HepG2 (cell line): ENCODE results near the gene PHRF1. TPM values are rescaled to one million over a fixed set of nuclear protein-coding genes. Genes with fewer than 3 reads are reported as not detected.
A peak's percentile ranks its signal among the peaks of the same experiment; 100 is the strongest.

Experiments
- AHR ChIP-seq: IDR thresholded peaks from 2 replicates; pipeline ENCODE4 v1.6.1; 2018; ENCODE audit warnings: missing genetic modification reagents, missing compliant biosample characterization
- ARNTL ChIP-seq: sonication (generic); formaldehyde crosslinking; IDR thresholded peaks from 2 replicates; pipeline ENCODE4 v1.4.0; 2020; ENCODE audit warnings: mild to moderate bottlenecking, missing genetic modification reagents
- ATRX ChIP-seq: sonication (generic); formaldehyde crosslinking; IDR thresholded peaks from 2 replicates; pipeline ENCODE4 v1.4.0; 2020; ENCODE audit warnings: missing genetic modification reagents, borderline replicate concordance
- CAMTA2 ChIP-seq: sonication (generic); formaldehyde crosslinking; IDR thresholded peaks from 2 replicates; pipeline ENCODE4 v1.4.0; 2020; ENCODE audit warnings: mild to moderate bottlenecking, missing genetic modification reagents, borderline replicate concordance
- CHCHD3 ChIP-seq: sonication (generic); formaldehyde crosslinking; IDR thresholded peaks from 2 replicates; pipeline ENCODE4 v1.8.0; 2022; ENCODE audit warnings: mild to moderate bottlenecking, missing genetic modification reagents, moderate library complexity
- ELF1 ChIP-seq: sonication (generic); formaldehyde crosslinking; IDR thresholded peaks from 2 replicates; pipeline ENCODE4 v1.4.0; 2020; ENCODE audit warnings: missing genetic modification reagents
- FOXK1 ChIP-seq: sonication (generic); formaldehyde crosslinking; IDR thresholded peaks from 2 replicates; pipeline ENCODE4 v1.4.0; 2020; ENCODE audit warnings: low read depth, missing genetic modification reagents, borderline replicate concordance
- GATAD2A ChIP-seq: IDR thresholded peaks from 2 replicates; pipeline ENCODE4 v1.6.1; 2016
- HES4 ChIP-seq: sonication (generic); formaldehyde crosslinking; IDR thresholded peaks from 2 replicates; pipeline ENCODE4 v1.9.0; 2021; ENCODE audit warnings: mild to moderate bottlenecking, missing genetic modification reagents, borderline replicate concordance
- HMG20B ChIP-seq: conservative IDR thresholded peaks from 2 replicates; pipeline ENCODE4 v1.6.1; 2016; ENCODE audit warnings: missing genetic modification reagents, missing compliant biosample characterization
- HNF1B ChIP-seq: sonication (generic); formaldehyde crosslinking; IDR thresholded peaks from 2 replicates; pipeline ENCODE4 v1.5.1; 2020; ENCODE audit warnings: mild to moderate bottlenecking, moderate library complexity, missing genetic modification reagents
- HNF4G ChIP-seq, 2 experiments: sonication (generic) in 1 of 2; formaldehyde crosslinking in 1 of 2; IDR thresholded peaks; 2 replicates each; pipeline versions ENCODE4 v1.4.0 to v1.6.1; 2011 to 2020; ENCODE audit warnings: borderline replicate concordance in 2 of 2, low read depth in 2 of 2, mild to moderate bottlenecking in 2 of 2, low read length in 1 of 2, missing genetic modification reagents in 1 of 2, moderate library complexity in 1 of 2
- HOXD1 ChIP-seq: sonication (generic); formaldehyde crosslinking; IDR thresholded peaks from 2 replicates; pipeline ENCODE4 v1.5.0; 2020; ENCODE audit warnings: missing genetic modification reagents
- POLR2AphosphoS2 ChIP-seq: IDR thresholded peaks from 2 replicates; pipeline ENCODE4 v1.6.1; 2011; ENCODE audit warnings: low read depth, low read length, improper control_type of control experiment
- PTBP1 ChIP-seq: fragments of 200-400 bp; formaldehyde crosslinking; IDR thresholded peaks from 2 replicates; pipeline ENCODE4 v1.6.1; 2018; ENCODE audit warnings: low read length, low read depth; ENCODE audit not compliant: poor library complexity, severe bottlenecking
- RNF2 ChIP-seq: fragments of 450-650 bp; conservative IDR thresholded peaks from 2 replicates; pipeline ENCODE4 v1.6.1; 2016; ENCODE audit warnings: low read depth
- RXRB ChIP-seq: IDR thresholded peaks from 2 replicates; pipeline ENCODE4 v1.6.1; 2016; ENCODE audit warnings: borderline replicate concordance, missing genetic modification reagents, missing compliant biosample characterization
- SOX5 ChIP-seq: IDR thresholded peaks from 2 replicates; pipeline ENCODE4 v1.6.1; 2016; ENCODE audit warnings: borderline replicate concordance
- SP140L ChIP-seq: sonication (generic); formaldehyde crosslinking; IDR thresholded peaks from 2 replicates; pipeline ENCODE4 v1.4.0; 2020; ENCODE audit warnings: missing genetic modification reagents, borderline replicate concordance
- SRSF9 ChIP-seq: fragments of 200-400 bp; formaldehyde crosslinking; IDR thresholded peaks from 2 replicates; pipeline ENCODE4 v1.6.1; 2018; ENCODE audit warnings: borderline replicate concordance, mild to moderate bottlenecking, low read depth, low read length; ENCODE audit not compliant: insufficient read depth, poor library complexity, severe bottlenecking
- TBP ChIP-seq: sonication (generic); formaldehyde crosslinking; IDR thresholded peaks from 2 replicates; pipeline ENCODE4 v1.5.0; 2020; ENCODE audit warnings: missing genetic modification reagents
- TOE1 ChIP-seq: sonication (generic); formaldehyde crosslinking; IDR thresholded peaks from 2 replicates; pipeline ENCODE4 v1.4.0; 2020; ENCODE audit warnings: mild to moderate bottlenecking, missing genetic modification reagents
- XRCC5 ChIP-seq: fragments of 200-400 bp; formaldehyde crosslinking; optimal IDR thresholded peaks from 2 replicates; pipeline ENCODE3; 2017; ENCODE audit warnings: mild to moderate bottlenecking, low read length
- ZBTB1 ChIP-seq: sonication (generic); formaldehyde crosslinking; IDR thresholded peaks from 2 replicates; pipeline ENCODE4 v1.4.0; 2020; ENCODE audit warnings: missing genetic modification reagents, borderline replicate concordance
- ZNF136 ChIP-seq: sonication (generic); formaldehyde crosslinking; IDR thresholded peaks from 2 replicates; pipeline ENCODE4 v1.8.1; 2022; ENCODE audit warnings: low read depth, mild to moderate bottlenecking, moderate library complexity, missing genetic modification reagents
- ZNF232 ChIP-seq: sonication (generic); formaldehyde crosslinking; IDR thresholded peaks from 2 replicates; pipeline ENCODE4 v1.4.0; 2020; ENCODE audit warnings: missing genetic modification reagents, borderline replicate concordance
- ZNF44 ChIP-seq: sonication (generic); formaldehyde crosslinking; IDR thresholded peaks from 2 replicates; pipeline ENCODE4 v1.5.1; 2020; ENCODE audit warnings: mild to moderate bottlenecking, missing genetic modification reagents
- ZNF660 ChIP-seq: sonication (generic); formaldehyde crosslinking; IDR thresholded peaks from 2 replicates; pipeline ENCODE4 v1.5.1; 2020; ENCODE audit warnings: mild to moderate bottlenecking, low read depth, missing genetic modification reagents, borderline replicate concordance
- ZNF703 ChIP-seq: sonication (generic); formaldehyde crosslinking; IDR thresholded peaks from 2 replicates; pipeline ENCODE4 v1.5.1; 2020; ENCODE audit warnings: missing genetic modification reagents, mild to moderate bottlenecking, moderate library complexity, borderline replicate concordance
- ZNF724P ChIP-seq: sonication (generic); formaldehyde crosslinking; IDR thresholded peaks from 2 replicates; pipeline ENCODE4 v1.8.0; 2022; ENCODE audit warnings: missing genetic modification reagents, borderline replicate concordance
- polyA plus RNA-seq, 8 experiments: library from polyadenylated mRNA; depleted of rRNA in 3 of 8; stranded (reverse) in 7 of 8; unstranded in 1 of 8; fragments of >200 nt; fragmentation: Illumina TruSeq in 4 of 8; extraction: Trizol in 4 of 8; gene quantifications; 2 replicates each; pipeline versions ENCODE4 v1.2.1 to v1.2.3, GENCODE V29; 2011 to 2016; ENCODE audit warnings: low read depth in 4 of 8, missing spikeins in 1 of 8, mixed read lengths in 1 of 8; ENCODE audit not compliant: insufficient read depth in 1 of 8
- total RNA-seq, 5 experiments: library from RNA; depleted of rRNA; stranded (reverse); fragments of >200 nt; fragmentation: Illumina TruSeq; extraction: Trizol; gene quantifications; 2 replicates each; pipeline ENCODE4 v1.2.3, GENCODE V29; 2016; ENCODE audit warnings: low read depth in 1 of 5
- TF ChIP-seq, protein P1 (sequence below): sonication (generic); formaldehyde crosslinking; IDR thresholded peaks from 2 replicates; pipeline ENCODE4 v1.8.1; 2023; ENCODE audit warnings: mild to moderate bottlenecking, missing genetic modification reagents, borderline replicate concordance

PHRF1 gene
- total and polyA plus RNA-seq, 2 of the 13 experiments (the other 11 are each of a cell fraction or from before 2014, with no cell fraction given) = 8.2 to 16.7 TPM

- TF ChIP-seq XRCC5 (no peak), TOE1 (CRISPR knock-in tag) (no peak), ATRX (CRISPR knock-in tag) (no peak), SRSF9 (no peak), HNF4G (IDR thresholded peaks at IDR 0.05; ENCODE audit: borderline replicate concordance, low read depth, low read length) (no peak), HNF4G (CRISPR knock-in tag; IDR thresholded peaks at IDR 0.05; ENCODE audit: borderline replicate concordance, low read depth) (no peak), RXRB (CRISPR knock-in tag) (peak; percentile 13; the same call in 1 of the 2 replicates), RNF2 (no peak), ZNF660 (CRISPR knock-in tag) (no peak), ZNF232 (no peak), ZNF703 (CRISPR knock-in tag) (no peak), ZBTB1 (CRISPR knock-in tag) (no peak), HOXD1 (CRISPR knock-in tag) (no peak), SP140L (no peak), CAMTA2 (no peak), PTBP1 (no peak), HNF1B (0 out of 2 replicates have a peak, but pooled peaks have one; percentile 67), AHR (CRISPR knock-in tag) (no peak), ZNF136 (CRISPR knock-in tag) (no peak), ELF1 (CRISPR knock-in tag) (peak; percentile 77), ZNF724P (CRISPR knock-in tag) (no peak), CHCHD3 (CRISPR knock-in tag) (no peak), POLR2AphosphoS2 (no peak), FOXK1 (CRISPR knock-in tag) (peak; percentile 30; the same call in 1 of the 2 replicates), ARNTL (CRISPR knock-in tag) (peak; percentile 99), HMG20B (CRISPR knock-in tag) (no peak), SOX5 (CRISPR knock-in tag) (0 out of 2 replicates have a peak, but pooled peaks have one; percentile 8), HES4 (CRISPR knock-in tag) (no peak; the same call in 1 of the 2 replicates), GATAD2A (peak; percentile 56), ZNF44 (CRISPR knock-in tag) (no peak), TBP (CRISPR knock-in tag) (no peak)
- TF ChIP-seq, protein P1, sequence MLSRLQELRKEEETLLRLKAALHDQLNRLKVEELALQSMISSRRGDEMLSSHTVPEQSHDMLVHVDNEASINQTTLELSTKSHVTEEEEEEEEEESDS (CRISPR knock-in tag) = no peak
These were observed 39.2 kb upstream of the PHRF1 start, which contains the start of gene LRRC56 (continued) for GRCh38 chr11:536841-537621.
